Measurements from ENCODE around the gene CNDP1. TPM values are rescaled to one million over a fixed set of nuclear protein-coding genes. Genes with fewer than 3 reads are reported as not detected.

Gene CNDP1
- total RNA-seq, 1 donor from 2014 or later = 0.27 TPM

GRCh38 chr18:74541703-74542555 lies 7.6 kb downstream of the CNDP1 start:
- H3K27ac Mint-ChIP-seq (ENCODE audit: unreplicated experiment) = no peak overlapping the region
- H3K4me1 Mint-ChIP-seq (ENCODE audit: low read depth, unreplicated experiment) = no peaks in the 10 kb centered on the region
- no peak for DNase-seq
- TF ChIP-seq, protein P1, sequence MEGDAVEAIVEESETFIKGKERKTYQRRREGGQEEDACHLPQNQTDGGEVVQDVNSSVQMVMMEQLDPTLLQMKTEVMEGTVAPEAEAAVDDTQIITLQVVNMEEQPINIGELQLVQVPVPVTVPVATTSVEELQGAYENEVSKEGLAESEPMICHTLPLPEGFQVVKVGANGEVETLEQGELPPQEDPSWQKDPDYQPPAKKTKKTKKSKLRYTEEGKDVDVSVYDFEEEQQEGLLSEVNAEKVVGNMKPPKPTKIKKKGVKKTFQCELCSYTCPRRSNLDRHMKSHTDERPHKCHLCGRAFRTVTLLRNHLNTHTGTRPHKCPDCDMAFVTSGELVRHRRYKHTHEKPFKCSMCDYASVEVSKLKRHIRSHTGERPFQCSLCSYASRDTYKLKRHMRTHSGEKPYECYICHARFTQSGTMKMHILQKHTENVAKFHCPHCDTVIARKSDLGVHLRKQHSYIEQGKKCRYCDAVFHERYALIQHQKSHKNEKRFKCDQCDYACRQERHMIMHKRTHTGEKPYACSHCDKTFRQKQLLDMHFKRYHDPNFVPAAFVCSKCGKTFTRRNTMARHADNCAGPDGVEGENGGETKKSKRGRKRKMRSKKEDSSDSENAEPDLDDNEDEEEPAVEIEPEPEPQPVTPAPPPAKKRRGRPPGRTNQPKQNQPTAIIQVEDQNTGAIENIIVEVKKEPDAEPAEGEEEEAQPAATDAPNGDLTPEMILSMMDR (IDR thresholded peaks at IDR 0.05; ENCODE audit: partially characterized antibody, unreplicated experiment) = no peak
- no peaks in the 10 kb centered on the region for H3K9me3 Mint-ChIP-seq (ENCODE audit: unreplicated experiment)
- H3K27me3 Mint-ChIP-seq (ENCODE audit: unreplicated experiment) = peaks cover 1% of the 10 kb centered on the region
- peaks cover 4% of the 10 kb centered on the region for H3K36me3 Mint-ChIP-seq (ENCODE audit: unreplicated experiment)
- H3K4me3 Mint-ChIP-seq (ENCODE audit: unreplicated experiment) = no peak overlapping the region

GRCh38 chr18:74544898-74545297 lies 10.6 kb downstream of the CNDP1 start:
- Mint-ChIP-seq H3K36me3 (ENCODE audit: unreplicated experiment) (peaks cover 5% of the 10 kb centered on the region), H3K4me1 (ENCODE audit: low read depth, unreplicated experiment) (no peaks in the 10 kb centered on the region), H3K4me3 (ENCODE audit: unreplicated experiment) (no peak overlapping the region), H3K9me3 (ENCODE audit: unreplicated experiment) (peaks cover 6% of the 10 kb centered on the region), H3K27ac (ENCODE audit: unreplicated experiment) (no peak overlapping the region), H3K27me3 (ENCODE audit: unreplicated experiment) (peaks cover 1% of the 10 kb centered on the region)
- TF ChIP-seq, protein P1 (IDR thresholded peaks at IDR 0.05; ENCODE audit: partially characterized antibody, unreplicated experiment) = no peak
- DNase-seq = no peak

DNA sequence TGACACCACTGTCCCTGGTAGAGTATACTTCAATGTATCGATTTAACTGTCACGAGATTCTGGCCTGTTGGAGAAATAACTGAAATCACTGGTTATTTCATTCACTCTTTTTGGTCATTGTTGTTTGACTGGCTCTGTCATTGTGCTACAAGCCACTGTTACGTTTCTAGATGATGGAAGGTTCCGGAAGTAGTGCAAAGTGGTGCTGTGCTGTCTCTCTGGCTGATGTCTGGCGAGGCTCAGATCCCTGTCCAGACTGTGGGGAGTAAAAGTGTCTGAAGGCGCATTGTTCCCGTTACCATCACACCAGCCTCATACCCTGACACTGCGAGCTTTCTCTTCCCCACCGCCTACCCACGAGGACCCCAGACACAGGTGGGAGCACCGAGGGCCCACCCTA lies 11.7 kb downstream of the CNDP1 start:
- DNase-seq = no peak
- no peak overlapping the region for H3K27ac Mint-ChIP-seq (ENCODE audit: unreplicated experiment)
- peaks cover 5% of the 10 kb centered on the region for H3K36me3 Mint-ChIP-seq (ENCODE audit: unreplicated experiment)
- H3K9me3 Mint-ChIP-seq (ENCODE audit: unreplicated experiment) = peaks cover 6% of the 10 kb centered on the region
- H3K4me1 Mint-ChIP-seq (ENCODE audit: low read depth, unreplicated experiment) = no peaks in the 10 kb centered on the region
- no peak overlapping the region for H3K4me3 Mint-ChIP-seq (ENCODE audit: unreplicated experiment)
- TF ChIP-seq, protein P1 (IDR thresholded peaks at IDR 0.05; ENCODE audit: partially characterized antibody, unreplicated experiment) = no peak
- peaks cover 1% of the 10 kb centered on the region for H3K27me3 Mint-ChIP-seq (ENCODE audit: unreplicated experiment)

DNA sequence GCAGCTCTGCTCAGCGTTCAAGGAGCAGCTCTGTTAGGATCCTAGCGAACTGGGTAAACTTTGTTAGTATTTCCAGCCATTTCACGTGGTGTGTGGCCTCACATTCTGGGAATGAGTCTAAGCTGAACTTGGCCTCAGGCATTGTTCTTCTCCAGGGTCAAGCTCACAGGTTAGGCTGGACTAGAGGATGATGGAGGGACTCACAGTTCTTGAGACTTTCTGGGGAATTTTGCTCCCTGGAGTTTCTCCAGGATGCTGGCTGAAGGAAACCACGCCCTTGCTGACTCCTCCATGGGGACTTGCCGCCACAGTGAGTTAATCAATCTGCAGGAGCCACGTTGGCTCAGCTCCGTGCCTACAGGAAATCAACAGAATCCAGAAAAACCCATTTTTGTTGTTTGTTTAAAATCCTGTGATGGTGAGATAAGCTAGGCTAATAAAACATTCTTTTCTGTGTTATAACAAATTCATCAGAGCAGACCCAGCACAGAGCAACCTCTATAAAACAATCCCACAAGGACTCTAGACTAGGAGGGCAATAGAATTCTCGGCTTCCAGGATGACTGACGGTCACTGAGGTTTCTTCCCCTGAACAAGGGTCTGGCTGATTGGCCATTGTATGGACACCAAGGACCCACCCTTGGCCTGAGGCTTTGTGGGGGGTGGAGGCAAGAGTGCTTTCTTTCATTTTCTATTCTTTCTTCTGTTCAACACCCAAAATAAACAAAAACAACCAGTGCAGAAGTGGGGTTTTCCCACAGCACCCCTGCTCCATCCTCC lies 12.6 kb downstream of the CNDP1 start:
- H3K27me3 Mint-ChIP-seq (ENCODE audit: unreplicated experiment) = peaks cover 2% of the 10 kb centered on the region
- DNase-seq = no peak
- H3K4me3 Mint-ChIP-seq (ENCODE audit: unreplicated experiment) = no peak overlapping the region
- H3K27ac Mint-ChIP-seq (ENCODE audit: unreplicated experiment) = no peak overlapping the region
- TF ChIP-seq, protein P1 (IDR thresholded peaks at IDR 0.05; ENCODE audit: partially characterized antibody, unreplicated experiment) = no peak
- no peaks in the 10 kb centered on the region for H3K4me1 Mint-ChIP-seq (ENCODE audit: low read depth, unreplicated experiment)
- H3K9me3 Mint-ChIP-seq (ENCODE audit: unreplicated experiment) = peaks cover 7% of the 10 kb centered on the region
- peaks cover 5% of the 10 kb centered on the region for H3K36me3 Mint-ChIP-seq (ENCODE audit: unreplicated experiment)

Measured in glutamatergic neuron (in vitro differentiated cells).